Measurements from ENCODE around the gene EXOC3.
"Not testable (repeated sequence)": the region's sequence is repeated elsewhere in the genome, so short reads cannot be mapped to it uniquely, and the experiment has no call there.

Gene EXOC3

DNA sequence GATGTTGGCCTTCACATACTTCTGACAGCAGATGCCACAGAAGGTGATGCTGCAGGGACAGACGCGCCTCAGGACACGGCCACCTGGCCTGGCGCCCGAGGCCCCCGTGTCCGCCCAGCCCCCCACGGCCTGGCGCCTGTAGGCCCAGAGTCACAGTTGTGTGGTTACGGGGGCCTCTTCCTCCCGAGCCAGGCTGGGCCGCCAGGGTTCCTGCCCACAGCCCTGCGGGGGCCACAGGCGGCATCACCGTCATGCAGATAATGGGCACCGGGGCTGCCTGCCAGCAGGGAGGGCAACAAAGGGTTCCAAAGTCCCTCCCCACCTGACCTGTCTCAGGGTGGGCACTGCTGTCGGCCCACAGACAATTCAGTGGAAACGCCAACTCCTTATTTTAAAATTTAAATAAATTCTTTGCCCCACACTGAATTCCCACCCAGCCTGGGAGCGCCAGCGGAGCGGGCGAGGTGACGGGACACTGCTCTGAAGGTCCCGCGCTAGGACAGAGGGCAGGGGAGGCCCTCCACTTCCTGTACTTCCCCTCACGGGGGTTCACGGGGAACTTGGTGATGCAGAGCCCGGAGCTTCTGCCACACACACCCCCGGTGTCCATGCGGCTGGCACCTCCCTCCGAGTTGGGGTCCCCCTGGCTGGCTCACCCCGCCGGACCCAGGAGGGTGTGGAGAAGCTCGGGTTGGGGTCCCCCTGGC is 40.6 kb downstream of the EXOC3 start:
- Histone ChIP-seq H3K4me3 (ENCODE audit: severe bottlenecking) (no peak overlapping the region), H3K36me3 (ENCODE audit: low read depth) (no peaks in the 10 kb centered on the region), H3K27ac (ENCODE audit: poor library complexity, severe bottlenecking) (no peak overlapping the region), H3K27me3 (ENCODE audit: insufficient read depth, poor library complexity, severe bottlenecking) (peaks cover 30% of the 10 kb centered on the region), H3K4me1 (ENCODE audit: insufficient read depth, poor library complexity, severe bottlenecking) (no peaks in the 10 kb centered on the region), H3K9me3 (ENCODE audit: severe bottlenecking) (no peaks in the 10 kb centered on the region)
- TF ChIP-seq, protein P1, sequence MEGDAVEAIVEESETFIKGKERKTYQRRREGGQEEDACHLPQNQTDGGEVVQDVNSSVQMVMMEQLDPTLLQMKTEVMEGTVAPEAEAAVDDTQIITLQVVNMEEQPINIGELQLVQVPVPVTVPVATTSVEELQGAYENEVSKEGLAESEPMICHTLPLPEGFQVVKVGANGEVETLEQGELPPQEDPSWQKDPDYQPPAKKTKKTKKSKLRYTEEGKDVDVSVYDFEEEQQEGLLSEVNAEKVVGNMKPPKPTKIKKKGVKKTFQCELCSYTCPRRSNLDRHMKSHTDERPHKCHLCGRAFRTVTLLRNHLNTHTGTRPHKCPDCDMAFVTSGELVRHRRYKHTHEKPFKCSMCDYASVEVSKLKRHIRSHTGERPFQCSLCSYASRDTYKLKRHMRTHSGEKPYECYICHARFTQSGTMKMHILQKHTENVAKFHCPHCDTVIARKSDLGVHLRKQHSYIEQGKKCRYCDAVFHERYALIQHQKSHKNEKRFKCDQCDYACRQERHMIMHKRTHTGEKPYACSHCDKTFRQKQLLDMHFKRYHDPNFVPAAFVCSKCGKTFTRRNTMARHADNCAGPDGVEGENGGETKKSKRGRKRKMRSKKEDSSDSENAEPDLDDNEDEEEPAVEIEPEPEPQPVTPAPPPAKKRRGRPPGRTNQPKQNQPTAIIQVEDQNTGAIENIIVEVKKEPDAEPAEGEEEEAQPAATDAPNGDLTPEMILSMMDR (IDR thresholded peaks at IDR 0.05; ENCODE audit: poor library complexity, severe bottlenecking) = no peak
- DNase-seq (ENCODE audit: low spot score) = no peak
- ATAC-seq (ENCODE audit: low read depth) = no peak

DNA sequence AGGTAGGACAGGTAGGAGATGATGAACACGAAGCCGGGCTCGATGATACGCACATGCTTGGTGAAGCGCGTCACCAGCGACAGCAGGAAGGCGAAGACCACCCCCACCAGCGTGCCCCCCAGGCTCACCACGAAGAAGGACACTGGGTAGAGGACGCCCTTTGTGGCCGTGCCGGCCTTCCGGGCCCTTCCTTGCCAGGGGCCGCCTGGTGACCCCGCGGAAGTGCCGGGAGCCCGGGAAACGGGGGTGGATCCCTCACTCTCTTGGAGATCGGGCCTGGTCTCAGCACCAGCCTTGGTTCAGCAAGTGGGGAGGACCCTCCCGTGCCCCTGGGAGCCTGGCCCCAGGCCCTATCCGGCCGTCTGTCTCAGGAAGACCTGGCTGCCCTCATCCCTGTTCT is 41.6 kb downstream of the EXOC3 start:
- peaks cover 34% of the 10 kb centered on the region for H3K27me3 ChIP-seq (ENCODE audit: insufficient read depth, poor library complexity, severe bottlenecking)
- no peak overlapping the region for H3K27ac ChIP-seq (ENCODE audit: poor library complexity, severe bottlenecking)
- H3K36me3 ChIP-seq (ENCODE audit: low read depth) = no peaks in the 10 kb centered on the region
- no peaks in the 10 kb centered on the region for H3K9me3 ChIP-seq (ENCODE audit: severe bottlenecking)
- TF ChIP-seq, protein P1 (IDR thresholded peaks at IDR 0.05; ENCODE audit: poor library complexity, severe bottlenecking) = no peak
- DNase-seq (ENCODE audit: low spot score) (no peak), ATAC-seq (ENCODE audit: low read depth) (no peak)
- no peaks in the 10 kb centered on the region for H3K4me1 ChIP-seq (ENCODE audit: insufficient read depth, poor library complexity, severe bottlenecking)
- H3K4me3 ChIP-seq (ENCODE audit: severe bottlenecking) = no peak overlapping the region

DNA sequence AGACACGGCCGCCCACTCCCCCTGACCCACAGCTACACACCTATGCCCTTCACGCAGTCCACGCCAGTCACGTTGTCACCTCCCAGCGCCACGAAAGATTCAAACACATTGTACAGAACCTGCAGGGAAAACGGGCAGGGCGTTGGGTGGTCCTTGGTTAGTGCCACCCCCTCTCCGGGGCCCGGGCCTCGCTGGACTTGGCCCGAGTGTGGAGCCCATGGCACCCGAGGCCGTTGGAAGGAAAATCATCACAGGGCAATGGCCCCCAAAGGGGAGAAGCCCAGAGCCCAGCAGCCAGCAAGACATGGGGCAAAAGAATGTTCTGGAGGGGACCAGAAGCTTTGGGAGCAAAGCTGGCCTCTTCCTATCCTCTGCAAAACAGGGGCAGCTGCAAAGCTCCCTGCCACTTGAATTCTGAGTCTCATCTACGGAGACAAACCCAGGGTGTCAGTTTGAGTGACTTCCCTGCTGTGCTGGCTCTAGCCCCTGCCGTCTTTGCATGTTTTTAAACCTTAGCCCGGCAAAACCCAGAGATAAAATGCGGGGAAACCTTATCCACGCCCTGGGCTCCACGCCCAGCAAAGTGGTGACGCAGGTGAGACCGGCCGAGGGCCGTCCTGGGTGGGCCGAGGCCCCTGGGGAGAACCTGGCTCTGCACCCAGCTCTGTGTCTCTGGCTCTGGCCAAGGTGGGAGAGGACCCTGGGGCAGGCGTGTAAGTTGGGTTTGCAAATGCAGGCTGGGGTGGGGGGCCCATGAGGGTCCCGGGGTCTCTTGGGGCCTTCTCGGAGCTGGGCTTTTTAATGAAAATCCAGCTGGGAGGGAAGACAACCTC is 42.4 kb downstream of the EXOC3 start:
- ATAC-seq (ENCODE audit: low read depth) = no peak
- no peaks in the 10 kb centered on the region for H3K4me1 ChIP-seq (ENCODE audit: insufficient read depth, poor library complexity, severe bottlenecking)
- no peak overlapping the region for H3K27ac ChIP-seq (ENCODE audit: poor library complexity, severe bottlenecking)
- H3K27me3 ChIP-seq (ENCODE audit: insufficient read depth, poor library complexity, severe bottlenecking) = peaks cover 31% of the 10 kb centered on the region
- H3K4me3 ChIP-seq (ENCODE audit: severe bottlenecking) = no peak overlapping the region
- no peaks in the 10 kb centered on the region for H3K9me3 ChIP-seq (ENCODE audit: severe bottlenecking)
- DNase-seq (ENCODE audit: low spot score) = no peak
- TF ChIP-seq, protein P1 (IDR thresholded peaks at IDR 0.05; ENCODE audit: poor library complexity, severe bottlenecking) = no peak
- no peaks in the 10 kb centered on the region for H3K36me3 ChIP-seq (ENCODE audit: low read depth)

DNA sequence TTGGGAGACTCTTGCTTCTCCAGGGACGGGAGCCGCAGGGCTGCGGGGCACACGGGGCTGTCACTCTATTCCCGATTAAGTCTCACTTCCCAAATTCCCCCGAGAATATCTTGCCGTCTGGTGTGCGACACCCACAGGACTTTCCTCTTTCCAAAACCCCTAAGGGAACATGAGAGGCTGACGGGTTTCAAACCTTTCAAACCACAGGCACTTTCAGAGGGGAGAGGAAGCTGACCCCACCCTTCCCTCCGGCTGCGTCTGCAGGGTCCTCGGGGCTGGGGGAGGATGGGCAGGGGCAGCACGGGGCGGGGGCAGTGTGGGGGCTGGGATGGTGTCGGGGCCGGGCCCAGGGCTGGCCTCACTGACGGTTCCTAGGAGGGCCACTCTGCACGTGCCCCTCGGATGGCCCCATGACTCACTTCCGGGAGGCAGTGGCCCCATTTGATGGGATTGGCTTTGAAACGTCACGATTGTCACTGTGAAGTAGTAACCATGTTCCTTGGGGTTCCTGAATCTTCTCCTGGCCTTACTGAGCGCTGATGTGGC is 43.0 kb downstream of the EXOC3 start:
- no peaks in the 10 kb centered on the region for H3K4me1 ChIP-seq (ENCODE audit: insufficient read depth, poor library complexity, severe bottlenecking)
- H3K9me3 ChIP-seq (ENCODE audit: severe bottlenecking) = no peaks in the 10 kb centered on the region
- ATAC-seq (ENCODE audit: low read depth) (no peak), DNase-seq (ENCODE audit: low spot score) (no peak)
- no peak overlapping the region for H3K4me3 ChIP-seq (ENCODE audit: severe bottlenecking)
- H3K27ac ChIP-seq (ENCODE audit: poor library complexity, severe bottlenecking) = no peak overlapping the region
- TF ChIP-seq, protein P1 (IDR thresholded peaks at IDR 0.05; ENCODE audit: poor library complexity, severe bottlenecking) = no peak
- H3K27me3 ChIP-seq (ENCODE audit: insufficient read depth, poor library complexity, severe bottlenecking) = peaks cover 24% of the 10 kb centered on the region
- H3K36me3 ChIP-seq (ENCODE audit: low read depth) = no peaks in the 10 kb centered on the region

DNA sequence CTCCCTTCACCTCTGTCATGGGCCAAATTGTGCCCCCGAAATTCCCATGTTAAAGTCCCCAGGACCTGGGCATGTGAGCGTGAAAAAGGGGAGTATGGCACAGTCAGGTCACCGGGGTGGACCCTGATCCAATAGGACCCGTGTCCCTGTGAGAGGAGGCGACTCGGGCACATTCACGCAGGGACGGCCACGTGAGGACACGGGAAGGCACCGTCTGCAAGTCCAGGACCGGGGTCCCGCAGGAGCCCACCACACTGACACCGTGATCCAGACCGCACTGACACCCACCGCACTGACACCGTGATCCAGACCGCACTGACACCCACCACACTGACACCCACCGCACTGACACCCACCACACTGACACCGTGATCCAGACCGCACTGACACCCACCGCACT is 43.6 kb downstream of the EXOC3 start:
- not testable (repeated sequence) for H3K36me3 ChIP-seq (ENCODE audit: low read depth); ATAC-seq (ENCODE audit: low read depth); DNase-seq (ENCODE audit: low spot score); H3K27ac ChIP-seq (ENCODE audit: poor library complexity, severe bottlenecking); H3K4me3 ChIP-seq (ENCODE audit: severe bottlenecking); H3K9me3 ChIP-seq (ENCODE audit: severe bottlenecking); H3K4me1 ChIP-seq (ENCODE audit: insufficient read depth, poor library complexity, severe bottlenecking)
- H3K27me3 ChIP-seq (ENCODE audit: insufficient read depth, poor library complexity, severe bottlenecking) = peaks cover 19% of the 10 kb centered on the region
